ENCODE results near the gene BHMT.

BHMT gene

GRCh38 chr5:79080804-79081203, 30.8 kb upstream of the BHMT start:
- Histone ChIP-seq H3K4me3 (IDR thresholded peaks at IDR 0.05; ENCODE audit: insufficient read depth, low read depth, low read length) (no peak overlapping the region), H3K9ac (no peak overlapping the region), H3K4me2 (no peak overlapping the region), H3K79me2 (ENCODE audit: insufficient read depth, low read depth) (no peaks in the 10 kb centered on the region), H2AFZ (ENCODE audit: low read depth) (no peak overlapping the region), H3K27ac (no peak overlapping the region), H3K36me3 (ENCODE audit: insufficient read depth) (no peaks in the 10 kb centered on the region), H3K4me1 (ENCODE audit: low read depth, poor library complexity, severe bottlenecking) (no peaks in the 10 kb centered on the region), H4K20me1 (ENCODE audit: insufficient read depth) (no peaks in the 10 kb centered on the region), H3K27me3 (ENCODE audit: insufficient read depth, low read depth) (no peaks in the 10 kb centered on the region)
- TF ChIP-seq CTCF (conservative IDR thresholded peaks at IDR 0.05; ENCODE audit: low read depth, low read length), result no peak

GRCh38 chr5:79081779-79082178, 29.8 kb upstream of the BHMT start:
- Histone ChIP-seq H4K20me1 (ENCODE audit: insufficient read depth) (no peaks in the 10 kb centered on the region), H3K4me1 (ENCODE audit: low read depth, poor library complexity, severe bottlenecking) (no peaks in the 10 kb centered on the region), H3K4me2 (no peak overlapping the region), H3K79me2 (ENCODE audit: insufficient read depth, low read depth) (no peaks in the 10 kb centered on the region), H3K9ac (no peak overlapping the region), H3K4me3 (IDR thresholded peaks at IDR 0.05; ENCODE audit: insufficient read depth, low read depth, low read length) (no peak overlapping the region), H3K27ac (no peak overlapping the region), H2AFZ (ENCODE audit: low read depth) (no peak overlapping the region), H3K27me3 (ENCODE audit: insufficient read depth, low read depth) (no peaks in the 10 kb centered on the region), H3K36me3 (ENCODE audit: insufficient read depth) (no peaks in the 10 kb centered on the region)
- no peak for TF ChIP-seq CTCF (conservative IDR thresholded peaks at IDR 0.05; ENCODE audit: low read depth, low read length)

- no peak overlapping the region for H3K4me2 ChIP-seq
- no peaks in the 10 kb centered on the region for H3K4me1 ChIP-seq (ENCODE audit: low read depth, poor library complexity, severe bottlenecking)
- no peak overlapping the region for H2AFZ ChIP-seq (ENCODE audit: low read depth)
- H3K4me3 ChIP-seq (IDR thresholded peaks at IDR 0.05; ENCODE audit: insufficient read depth, low read depth, low read length), result no peak overlapping the region
- H4K20me1 ChIP-seq (ENCODE audit: insufficient read depth), result no peaks in the 10 kb centered on the region
- no peaks in the 10 kb centered on the region for H3K27me3 ChIP-seq (ENCODE audit: insufficient read depth, low read depth)
- no peak overlapping the region for H3K9ac ChIP-seq
- no peaks in the 10 kb centered on the region for H3K79me2 ChIP-seq (ENCODE audit: insufficient read depth, low read depth)
- H3K36me3 ChIP-seq (ENCODE audit: insufficient read depth), result no peaks in the 10 kb centered on the region
- H3K27ac ChIP-seq, result no peak overlapping the region
- TF ChIP-seq CTCF (conservative IDR thresholded peaks at IDR 0.05; ENCODE audit: low read depth, low read length), result no peak
Measured at GRCh38 chr5:79086116-79086515, 25.5 kb upstream of the BHMT start.

- Histone ChIP-seq H3K36me3 (ENCODE audit: insufficient read depth) (no peaks in the 10 kb centered on the region), H3K27me3 (ENCODE audit: insufficient read depth, low read depth) (no peaks in the 10 kb centered on the region), H3K4me3 (IDR thresholded peaks at IDR 0.05; ENCODE audit: insufficient read depth, low read depth, low read length) (no peak overlapping the region), H3K4me1 (ENCODE audit: low read depth, poor library complexity, severe bottlenecking) (no peaks in the 10 kb centered on the region), H3K9ac (no peak overlapping the region), H3K27ac (no peak overlapping the region), H2AFZ (ENCODE audit: low read depth) (no peak overlapping the region), H3K79me2 (ENCODE audit: insufficient read depth, low read depth) (no peaks in the 10 kb centered on the region), H3K4me2 (no peak overlapping the region), H4K20me1 (ENCODE audit: insufficient read depth) (no peaks in the 10 kb centered on the region)
- TF ChIP-seq CTCF (conservative IDR thresholded peaks at IDR 0.05; ENCODE audit: low read depth, low read length), result no peak
Measured at GRCh38 chr5:79088507-79088906, 23.1 kb upstream of the BHMT start.

- H3K79me2 ChIP-seq (ENCODE audit: insufficient read depth, low read depth), result no peaks in the 10 kb centered on the region
- TF ChIP-seq CTCF (conservative IDR thresholded peaks at IDR 0.05; ENCODE audit: low read depth, low read length), result no peak
- no peaks in the 10 kb centered on the region for H3K27me3 ChIP-seq (ENCODE audit: insufficient read depth, low read depth)
- H4K20me1 ChIP-seq (ENCODE audit: insufficient read depth), result no peaks in the 10 kb centered on the region
- H2AFZ ChIP-seq (ENCODE audit: low read depth), result no peak overlapping the region
- no peak overlapping the region for H3K9ac ChIP-seq
- no peak overlapping the region for H3K4me2 ChIP-seq
- H3K4me3 ChIP-seq (IDR thresholded peaks at IDR 0.05; ENCODE audit: insufficient read depth, low read depth, low read length), result no peak overlapping the region
- H3K36me3 ChIP-seq (ENCODE audit: insufficient read depth), result no peaks in the 10 kb centered on the region
- H3K4me1 ChIP-seq (ENCODE audit: low read depth, poor library complexity, severe bottlenecking), result no peaks in the 10 kb centered on the region
- H3K27ac ChIP-seq, result no peak overlapping the region
Measured at GRCh38 chr5:79091064-79091463, 20.5 kb upstream of the BHMT start.
